Renal pelvis (tissue), 4 donors: ENCODE measurements around the gene ZC3H12D. TPM values are rescaled to one million over a fixed set of nuclear protein-coding genes. Genes with fewer than 3 reads are reported as not detected.

ENCODE experiments used
- DNase-seq: peaks from one replicate; pipeline ENCODE4 v3.0.0-alpha.2; 2013
- polyA plus RNA-seq, 3 donors: library from polyadenylated mRNA; unstranded; fragments of 120-200 nt; gene quantifications; one replicate each; pipeline ENCODE4 v1.2.1, GENCODE V29; 2013; ENCODE audit not compliant: insufficient read length in 3 of 3

ZC3H12D gene
- polyA plus RNA-seq, 3 donors: 0.27 to 0.65 (median 0.29) TPM

- no peak for DNase-seq
Observed at GRCh38 chr6:149414009-149414408, 70.8 kb downstream of the ZC3H12D start.

GRCh38 chr6:149410557-149410956, 74.3 kb downstream of the ZC3H12D start:
- no peak for DNase-seq

- DNase-seq: no peak
Observed at GRCh38 chr6:149409617-149410016, 75.2 kb downstream of the ZC3H12D start.

- DNase-seq: no peak
Observed at GRCh38 chr6:149405823-149406765, 78.7 kb downstream of the ZC3H12D start.

GRCh38 chr6:149403534-149403933, 81.3 kb downstream of the ZC3H12D start:
- DNase-seq: no peak

GRCh38 chr6:149400050-149400449, 84.8 kb downstream of the ZC3H12D start, which contains the start of gene SUMO4:
Gene SUMO4 (plus strand): TSS chr6:149400262. CDS start chr6:149400392, 130 bp downstream.
- no peak for DNase-seq

- no peak for DNase-seq
Observed at GRCh38 chr6:149397384-149397783, 87.4 kb downstream of the ZC3H12D start.

Other genes starting within 250 kb of the ZC3H12D start
- 10 to 100 TPM; 81.5 to 86.3 (median 84.1) TPM for gene TAB2, start 167.3 kb downstream of the ZC3H12D start, polyA plus RNA-seq
- 1 to 10 TPM in 1 of 3 donors, under 1 TPM in 2; 0.55 to 1.4 (median 0.73) TPM for gene SUMO4, start 84.8 kb downstream of the ZC3H12D start, polyA plus RNA-seq
- gene PPIL4, start 61.0 kb upstream of the ZC3H12D start, polyA plus RNA-seq: 10 to 100 TPM; 49.5 to 57.1 (median 52.2) TPM
- gene GINM1, start 81.4 kb upstream of the ZC3H12D start, polyA plus RNA-seq: 10 to 100 TPM; 72.9 to 96.1 (median 81.4) TPM
- gene KATNA1, start 163.7 kb upstream of the ZC3H12D start, polyA plus RNA-seq: 10 to 100 TPM; 27.0 to 32.4 (median 27.9) TPM
- gene LATS1, start 233.1 kb upstream of the ZC3H12D start, polyA plus RNA-seq: 10 to 100 TPM; 25.2 to 31.7 (median 30.7) TPM